GM18505 (cell line): ENCODE data around the gene TCERG1L.
"Not testable (repeated sequence)": the region's sequence is repeated elsewhere in the genome, so short reads cannot be mapped to it uniquely, and the experiment has no call there.

Source experiments
- ATAC-seq: cut with Tn5 transposase; IDR thresholded peaks from one replicate; pipeline ENCODE4 v1.9.1; 2021; ENCODE audit not compliant: unreplicated experiment
- POLR2A ChIP-seq: IDR thresholded peaks from 4 replicates; pipeline ENCODE4 v1.6.1; 2011; ENCODE audit warnings: borderline replicate concordance; ENCODE audit not compliant: insufficient read depth, insufficient read length; ENCODE audit errors: extremely low read depth

TCERG1L gene

GRCh38 chr10:131311661-131312477 lies at the start of gene TCERG1L:
Gene TCERG1L (minus strand): TSS chr10:131311721. CDS start chr10:131311635, 86 bp downstream.
- no peak for TF ChIP-seq POLR2A
- ATAC-seq = no peak

DNA sequence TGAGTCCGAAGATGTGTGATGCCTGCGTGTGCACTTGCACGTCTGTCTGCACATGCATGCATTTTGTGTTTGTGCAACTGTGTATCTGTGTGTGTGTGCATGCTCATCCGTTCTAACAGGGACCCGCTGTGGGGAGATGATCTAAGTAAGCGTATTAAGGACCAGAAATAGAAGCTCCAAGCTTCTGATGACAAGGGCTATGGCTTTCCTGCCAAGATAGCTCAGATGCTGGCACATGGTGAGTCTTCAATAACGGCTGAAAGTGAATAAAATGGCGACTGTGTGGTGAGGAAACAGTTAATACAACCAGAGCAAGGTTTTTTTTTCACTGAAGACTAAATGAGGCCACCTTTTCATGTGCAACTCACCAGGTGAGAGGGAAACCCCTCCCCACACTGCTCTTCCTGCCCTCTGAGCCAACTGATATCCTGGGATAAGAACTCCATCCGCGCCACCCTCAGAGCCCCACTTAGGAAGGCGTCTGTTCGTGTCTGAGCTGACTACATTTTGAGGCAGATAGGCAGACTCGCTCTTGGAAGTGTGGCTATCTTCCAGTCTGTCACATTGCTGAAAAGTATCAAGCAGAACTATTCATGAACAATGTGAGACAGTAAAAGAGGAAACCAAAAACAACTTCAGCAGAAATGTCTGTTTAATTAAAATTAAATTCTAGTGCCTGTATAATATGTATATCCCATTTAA lies 47.4 kb upstream of the TCERG1L start:
- ATAC-seq = no peak
- TF ChIP-seq POLR2A = no peak

DNA sequence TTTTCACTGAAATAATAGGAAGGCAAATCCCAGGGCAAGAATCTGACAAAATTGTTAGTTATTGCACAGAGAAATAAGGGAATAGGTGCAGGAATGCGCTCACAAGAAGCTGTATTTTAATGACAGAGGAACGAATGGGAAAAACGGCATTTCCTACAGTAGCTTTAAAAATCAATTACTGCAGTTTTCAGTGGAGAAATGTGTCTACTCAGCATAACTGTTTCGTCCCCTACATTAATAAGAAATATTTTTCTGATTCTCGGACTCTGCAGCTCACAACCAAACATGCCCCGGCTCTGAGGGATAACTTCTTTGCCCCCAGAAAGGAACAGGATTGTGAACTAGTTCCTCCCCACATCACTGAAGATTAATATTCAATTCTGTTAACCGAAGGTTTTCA lies 44.9 kb upstream of the TCERG1L start:
- TF ChIP-seq POLR2A = no peak
- ATAC-seq = no peak

DNA sequence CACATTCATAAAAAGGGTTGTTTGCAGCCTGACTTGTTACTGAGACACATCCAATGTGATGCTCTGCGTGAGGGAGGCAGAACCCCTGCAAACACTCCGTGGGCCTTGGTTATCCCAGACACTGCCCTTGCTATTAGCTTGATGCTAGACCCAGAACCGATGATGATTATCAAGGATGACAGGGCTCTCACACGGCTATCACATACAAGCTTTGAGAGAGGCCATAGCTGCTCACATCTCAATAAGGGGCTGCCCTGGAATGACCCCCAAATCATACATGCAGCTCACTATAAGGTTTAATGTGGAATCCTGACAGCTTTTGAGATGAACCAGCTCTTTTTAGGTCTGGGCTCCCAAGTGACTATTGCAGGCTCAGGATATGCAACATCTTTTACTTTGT lies 44.4 kb upstream of the TCERG1L start:
- no peak for ATAC-seq
- no peak for TF ChIP-seq POLR2A

GRCh38 chr10:131355056-131355455 lies 43.5 kb upstream of the TCERG1L start:
- no peak for ATAC-seq
- TF ChIP-seq POLR2A = no peak

DNA sequence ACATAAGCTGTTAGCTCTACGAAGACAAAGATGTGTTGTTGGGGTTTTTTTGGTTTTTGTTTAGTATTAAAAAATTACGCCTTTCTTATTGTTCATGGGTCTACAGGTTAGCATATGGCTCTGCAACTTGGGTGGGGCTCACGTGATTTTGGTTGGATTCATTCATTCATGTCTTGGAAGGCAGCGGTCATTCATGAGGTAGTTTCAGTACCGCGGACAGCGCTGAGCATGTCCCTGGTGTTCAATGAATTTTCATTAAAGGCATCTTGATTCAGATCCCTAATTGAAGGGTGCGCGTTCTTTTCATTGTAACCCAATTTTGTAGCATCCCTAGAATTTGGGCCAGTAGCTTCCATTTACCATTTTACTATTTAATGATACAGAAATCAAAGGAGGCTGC lies 42.9 kb upstream of the TCERG1L start:
- no peak for TF ChIP-seq POLR2A
- ATAC-seq = no peak

DNA sequence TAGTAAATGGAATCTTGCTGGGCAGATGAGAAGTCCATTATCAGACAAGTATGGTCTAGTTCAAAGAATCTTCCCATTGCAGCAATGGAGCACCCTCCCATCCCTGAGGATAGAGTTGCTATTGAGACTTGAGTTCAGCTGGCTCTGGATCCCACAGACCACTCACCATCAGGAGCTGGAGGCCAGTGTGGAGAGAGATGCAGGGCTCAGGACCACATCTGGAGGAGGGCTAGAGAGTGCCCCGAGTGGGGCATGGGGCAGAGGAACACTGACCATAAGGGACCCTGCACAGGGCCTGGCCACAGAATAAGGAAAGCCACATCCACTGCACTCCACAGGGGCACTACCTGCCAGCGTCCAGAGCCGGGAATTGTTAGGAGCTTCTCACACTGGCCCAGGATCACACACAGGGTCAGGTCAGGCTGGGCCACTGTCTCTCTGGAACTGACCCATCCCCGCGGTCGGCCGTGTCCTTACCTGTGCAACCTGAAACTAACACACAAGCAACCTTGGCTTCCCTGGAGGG lies 41.3 kb upstream of the TCERG1L start:
- no peak for TF ChIP-seq POLR2A
- ATAC-seq = no peak

- no peak for TF ChIP-seq POLR2A
- no peak for ATAC-seq
Observed at GRCh38 chr10:131350660-131351059, 39.1 kb upstream of the TCERG1L start.

DNA sequence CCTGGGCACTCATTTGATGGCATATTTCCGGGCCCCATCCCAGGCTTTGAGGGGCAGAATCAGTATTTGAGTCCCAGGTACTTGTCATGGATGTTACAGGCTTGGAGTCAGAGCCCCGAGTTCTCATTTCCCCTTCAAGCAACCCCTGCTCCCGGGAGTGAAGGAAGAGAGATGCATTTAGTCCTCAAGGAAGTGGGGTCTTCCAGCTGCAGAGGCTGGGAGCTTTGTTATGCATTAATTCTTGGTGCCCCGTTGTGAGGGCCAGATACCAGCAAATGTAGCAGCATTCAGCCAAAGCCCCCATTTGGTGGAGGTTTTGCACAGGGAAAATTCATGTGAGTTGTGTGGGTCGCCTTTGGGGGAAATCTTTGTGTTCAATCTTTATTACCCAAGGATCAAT lies 38.7 kb upstream of the TCERG1L start:
- no peak for ATAC-seq
- no peak for TF ChIP-seq POLR2A

GRCh38 chr10:131346456-131346855 lies 34.9 kb upstream of the TCERG1L start:
- ATAC-seq = no peak
- no peak for TF ChIP-seq POLR2A

DNA sequence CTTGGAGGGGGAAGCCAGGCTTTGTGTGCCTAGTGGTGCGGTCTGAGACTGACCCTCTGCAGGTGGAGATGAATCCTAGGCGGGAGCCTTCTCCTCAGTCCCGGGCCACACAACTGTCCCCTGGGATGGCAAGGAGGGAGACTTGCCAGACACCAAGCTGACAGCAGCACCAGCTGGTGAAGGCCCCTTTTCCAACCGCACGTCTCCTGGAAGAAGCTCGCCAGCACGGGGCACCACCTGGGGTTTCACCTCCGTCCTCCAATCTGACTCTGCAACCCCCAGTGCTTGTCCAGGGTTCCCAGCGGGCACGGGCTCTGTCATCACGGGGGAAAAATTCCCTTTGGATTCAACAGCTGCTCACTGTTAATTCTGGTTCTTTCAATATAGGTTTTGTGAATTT lies 34.2 kb upstream of the TCERG1L start:
- TF ChIP-seq POLR2A = no peak
- no peak for ATAC-seq

- no peak for ATAC-seq
- TF ChIP-seq POLR2A = no peak
Observed at GRCh38 chr10:131344747-131345146, 33.2 kb upstream of the TCERG1L start.

GRCh38 chr10:131337741-131338140 lies 26.2 kb upstream of the TCERG1L start:
- no peak for TF ChIP-seq POLR2A

GRCh38 chr10:131332821-131333220 lies 21.3 kb upstream of the TCERG1L start:
- no peak for ATAC-seq
- no peak for TF ChIP-seq POLR2A

More at GRCh38 chr10:131337741-131338140, 26.2 kb upstream of the TCERG1L start:
- no peak for ATAC-seq

DNA sequence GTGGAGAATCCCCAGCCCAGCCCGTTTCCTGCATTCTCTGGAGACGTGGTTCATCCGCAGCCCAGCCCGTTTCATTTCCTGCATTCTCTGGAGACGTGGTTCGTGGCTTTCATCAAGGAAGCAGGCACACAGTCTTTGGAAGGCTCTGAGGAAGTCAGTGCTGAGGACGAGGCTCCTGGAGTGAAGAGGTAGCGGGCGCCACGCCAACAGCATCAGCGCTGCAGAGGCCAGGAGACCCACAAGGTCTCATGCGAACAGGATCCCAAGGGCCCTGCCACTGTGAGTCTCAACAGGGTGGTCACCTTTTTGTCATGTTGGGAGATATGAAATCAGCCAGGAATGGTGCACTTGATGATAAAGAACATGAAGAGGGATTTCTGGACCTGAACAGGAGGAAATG lies 12.4 kb upstream of the TCERG1L start:
- no peak for ATAC-seq
- no peak for TF ChIP-seq POLR2A

DNA sequence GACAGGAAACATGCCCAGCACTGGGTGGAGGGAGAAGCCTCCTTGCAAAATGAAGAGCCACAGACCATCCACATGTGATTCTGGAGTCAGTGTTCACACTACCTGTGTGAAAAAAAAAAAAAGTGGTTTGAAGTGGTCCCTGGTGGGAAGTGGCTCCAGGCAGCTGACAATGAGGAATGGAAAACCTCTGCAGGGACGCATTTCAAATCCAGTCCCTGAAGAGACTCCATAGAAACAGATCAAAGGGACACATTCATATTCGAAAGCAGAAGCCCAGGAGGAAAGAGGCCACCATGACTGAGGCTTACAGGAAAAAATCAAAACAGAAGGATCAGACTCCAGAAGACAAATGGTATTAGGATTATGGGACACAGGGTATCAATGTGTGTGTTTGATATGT lies 11.5 kb upstream of the TCERG1L start:
- no peak for ATAC-seq
- no peak for TF ChIP-seq POLR2A

GRCh38 chr10:131322575-131322974 lies 11.1 kb upstream of the TCERG1L start:
- not testable (repeated sequence) for ATAC-seq
